Osteoblast (primary cell): ENCODE measurements around the gene TRIM45. TPM values are rescaled to one million over a fixed set of nuclear protein-coding genes. Genes with fewer than 3 reads are reported as not detected.
A peak's percentile ranks its signal among the peaks of the same experiment; 100 is the strongest.
"Not testable (repeated sequence)": the region's sequence is repeated elsewhere in the genome, so short reads cannot be mapped to it uniquely, and the experiment has no call there.

Experiments used
- DNase-seq: peaks from one replicate; pipeline ENCODE4 v3.0.0; 2011; ENCODE audit warnings: low spot score, mixed read lengths; ENCODE audit not compliant: insufficient read length; ENCODE audit errors: missing footprints
- H2AFZ ChIP-seq: 2 replicates; pipeline ENCODE4 v1.6.0; 2011; ENCODE audit warnings: mild to moderate bottlenecking, low read length
- H3K27ac ChIP-seq: 2 replicates; pipeline ENCODE4 v1.5.1; 2011; ENCODE audit warnings: mild to moderate bottlenecking, low read depth, low read length, moderate library complexity
- H3K27me3 ChIP-seq: 2 replicates; pipeline ENCODE4 v1.6.0; 2012; ENCODE audit warnings: mild to moderate bottlenecking, control low read depth, inconsistent platforms, low read length, moderate library complexity; ENCODE audit not compliant: insufficient read depth
- H3K36me3 ChIP-seq: 2 replicates; pipeline ENCODE4 v1.5.1; 2011; ENCODE audit warnings: mild to moderate bottlenecking, low read length, control low read depth, moderate library complexity; ENCODE audit not compliant: insufficient read depth
- H3K4me1 ChIP-seq: 2 replicates; pipeline ENCODE4 v1.5.1; 2011; ENCODE audit warnings: mild to moderate bottlenecking, low read length, control low read depth, moderate library complexity; ENCODE audit not compliant: insufficient read depth
- H3K4me2 ChIP-seq: 2 replicates; pipeline ENCODE4 v1.6.0; 2011; ENCODE audit warnings: mild to moderate bottlenecking, low read length; ENCODE audit not compliant: insufficient read depth
- H3K4me3 ChIP-seq: fragments of 200-600 bp; sonication (generic); 3 replicates; pipeline ENCODE4 v1.5.1; 2012; ENCODE audit warnings: mild to moderate bottlenecking, low read length, inconsistent platforms; ENCODE audit not compliant: insufficient read depth
- H3K79me2 ChIP-seq: 2 replicates; pipeline ENCODE4 v1.6.0; 2012; ENCODE audit warnings: mild to moderate bottlenecking, low read length, control low read depth, inconsistent platforms; ENCODE audit not compliant: insufficient read depth
- H3K9me3 ChIP-seq: 2 replicates; pipeline ENCODE4 v1.5.1; 2011; ENCODE audit warnings: low read depth, low read length, control low read depth
- H4K20me1 ChIP-seq: 2 replicates; pipeline ENCODE4 v1.6.0; 2012; ENCODE audit warnings: mild to moderate bottlenecking, low read length, control low read depth; ENCODE audit not compliant: insufficient read depth
- CTCF ChIP-seq: IDR thresholded peaks from 2 replicates; pipeline ENCODE4 v1.5.1; 2011; ENCODE audit warnings: mild to moderate bottlenecking, low read depth, low read length, moderate library complexity; ENCODE audit errors: extremely low read depth
- total RNA-seq: library from RNA; depleted of rRNA; stranded (reverse); fragments of >200 nt; gene quantifications from 2 replicates; pipeline ENCODE4 v1.2.3, GENCODE V29; 2012

The TRIM45 gene
- total RNA-seq, 1 donor: 1.4 TPM

DNA sequence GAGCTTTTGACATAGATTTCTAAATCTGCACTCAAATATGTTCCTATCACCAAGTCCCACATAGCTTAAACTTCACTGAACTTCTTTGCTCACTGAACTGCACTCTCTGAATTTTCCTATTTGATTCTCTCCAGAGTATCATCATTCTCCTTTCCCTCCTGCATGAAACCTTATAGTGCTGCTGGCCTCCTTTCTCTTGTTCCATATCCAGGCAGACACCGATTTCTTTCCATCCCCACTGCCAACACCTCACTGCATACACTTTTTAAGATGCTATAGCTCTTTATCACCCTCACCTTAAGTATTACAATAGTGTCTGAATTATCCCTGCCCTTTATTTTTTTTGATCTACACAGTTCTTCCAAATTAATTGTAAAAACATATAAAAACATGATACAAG, 3.1 kb upstream of the TRIM45 start:
- peaks cover 13% of the 10 kb centered on the region for H3K4me1 ChIP-seq
- H3K79me2 ChIP-seq: no peaks in the 10 kb centered on the region
- TF ChIP-seq CTCF: no peak
- DNase-seq: no peak
- no peak overlapping the region for H3K27ac ChIP-seq
- H3K4me2 ChIP-seq: no peak overlapping the region
- H3K27me3 ChIP-seq: peaks cover 18% of the 10 kb centered on the region
- no peak overlapping the region for H3K4me3 ChIP-seq
- H2AFZ ChIP-seq: no peak overlapping the region
- no peaks in the 10 kb centered on the region for H3K36me3 ChIP-seq
- H4K20me1 ChIP-seq: no peaks in the 10 kb centered on the region
- no peaks in the 10 kb centered on the region for H3K9me3 ChIP-seq

DNA sequence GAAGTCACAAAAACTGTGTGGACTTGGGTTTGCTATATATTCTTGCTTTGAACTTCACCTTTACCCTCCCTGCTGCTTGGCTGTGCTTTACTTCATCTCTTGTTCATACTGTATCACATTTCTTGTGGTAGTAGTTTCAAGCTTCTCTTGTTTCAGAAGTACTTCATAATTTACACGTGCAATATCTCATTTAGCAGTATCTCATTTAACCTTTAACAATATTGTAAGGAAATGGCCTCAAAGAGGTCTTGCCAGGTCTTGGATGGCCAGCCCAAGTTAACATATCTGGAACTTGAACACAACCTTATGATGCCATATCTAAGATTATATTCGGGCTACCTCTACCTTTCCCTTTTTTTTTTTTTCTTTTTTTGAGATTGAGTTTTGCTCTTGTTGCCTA, 1.7 kb upstream of the TRIM45 start:
- no peak for DNase-seq
- Histone ChIP-seq H3K4me3 (no peak overlapping the region), H3K79me2 (no peaks in the 10 kb centered on the region), H2AFZ (no peak overlapping the region), H3K27me3 (peaks cover 18% of the 10 kb centered on the region), H3K4me2 (no peak overlapping the region), H4K20me1 (no peaks in the 10 kb centered on the region), H3K27ac (no peak overlapping the region), H3K36me3 (no peaks in the 10 kb centered on the region), H3K4me1 (peaks cover 11% of the 10 kb centered on the region), H3K9me3 (no peaks in the 10 kb centered on the region)
- no peak for TF ChIP-seq CTCF

DNA sequence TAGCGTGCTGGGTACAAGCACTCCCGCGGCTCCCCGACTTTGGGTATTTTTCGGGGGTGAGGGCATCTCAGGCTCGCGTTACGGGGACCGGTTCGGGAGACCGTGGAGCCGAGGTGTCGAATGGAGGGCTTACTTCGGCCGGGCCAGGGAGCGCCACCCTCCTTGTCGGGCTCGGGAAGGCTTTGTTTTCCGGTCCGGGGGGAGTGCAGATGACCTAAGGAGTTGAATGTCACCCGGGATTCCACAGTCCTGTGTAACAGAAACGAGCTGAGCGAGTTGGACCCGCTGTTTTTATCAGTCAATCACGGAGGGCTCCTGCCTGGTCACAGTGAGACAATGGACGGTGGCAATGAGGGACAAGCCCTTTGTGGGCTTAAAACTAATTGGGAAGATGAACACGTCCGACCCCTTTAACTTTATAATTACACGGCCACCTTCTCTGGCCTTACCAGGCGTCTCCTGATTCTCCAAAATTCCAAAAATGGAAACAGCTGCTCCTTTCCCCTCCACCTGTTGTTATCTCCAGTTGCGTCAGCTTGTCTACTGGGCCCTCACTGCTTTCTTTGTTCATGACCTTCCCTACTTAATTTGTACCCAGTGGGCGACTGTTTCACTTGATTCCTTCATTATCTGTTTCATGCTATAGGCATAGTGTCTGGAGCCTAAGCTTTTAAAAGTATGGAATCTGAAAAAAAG, 929 bp upstream of the TRIM45 start:
- H4K20me1 ChIP-seq: no peaks in the 10 kb centered on the region
- DNase-seq: no peak
- no peaks in the 10 kb centered on the region for H3K79me2 ChIP-seq
- H3K27me3 ChIP-seq: peaks cover 18% of the 10 kb centered on the region
- peak overlapping the region; percentile 100 for H2AFZ ChIP-seq
- no peaks in the 10 kb centered on the region for H3K36me3 ChIP-seq
- peak overlapping the region; percentile 91 for H3K4me2 ChIP-seq
- TF ChIP-seq CTCF: no peak
- H3K4me3 ChIP-seq: peak overlapping the region; percentile 96
- H3K27ac ChIP-seq: peak overlapping the region; percentile 98
- H3K9me3 ChIP-seq: no peaks in the 10 kb centered on the region
- peaks cover 11% of the 10 kb centered on the region for H3K4me1 ChIP-seq

DNA sequence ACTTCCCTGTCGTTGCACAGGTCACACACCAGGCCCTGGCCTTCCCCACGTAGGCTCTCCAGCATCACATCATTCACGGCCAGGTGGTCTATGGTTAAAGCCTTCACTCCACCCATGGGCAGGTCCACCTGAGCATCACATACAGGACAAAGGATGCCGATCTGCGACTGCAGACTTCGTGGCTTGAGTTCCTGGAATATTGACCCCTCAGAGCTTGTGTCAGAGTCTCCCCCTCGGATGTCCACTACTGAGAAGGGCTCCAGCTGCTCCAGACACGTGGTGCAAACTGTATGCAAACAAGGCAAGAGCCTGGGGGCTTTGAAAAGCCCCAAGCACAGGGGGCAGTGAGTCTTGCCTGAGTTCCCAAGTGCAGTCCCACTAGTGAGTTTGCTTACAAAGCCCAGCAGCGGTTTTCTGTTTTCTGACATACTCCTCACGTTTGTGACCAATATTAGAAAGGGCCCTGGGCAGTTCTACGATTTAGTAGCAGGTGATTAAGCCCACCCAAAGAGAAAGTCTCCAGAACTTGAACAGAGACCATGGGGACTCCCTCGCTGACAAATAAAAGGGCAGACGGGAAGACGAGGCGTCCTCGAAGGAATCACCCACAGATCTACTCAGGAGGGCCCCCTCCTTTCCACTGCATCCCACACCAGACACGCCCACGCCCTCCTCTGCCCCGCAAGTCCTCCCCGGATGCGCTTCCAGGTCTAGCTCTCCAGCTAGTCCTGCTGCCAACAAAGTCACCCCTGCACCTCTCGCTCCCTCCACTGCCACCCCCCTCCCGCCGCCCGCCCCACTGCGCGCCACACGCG, 568 bp downstream of the TRIM45 start:
- no peak for TF ChIP-seq CTCF
- H3K4me3 ChIP-seq: peak overlapping the region; percentile 96

DNA sequence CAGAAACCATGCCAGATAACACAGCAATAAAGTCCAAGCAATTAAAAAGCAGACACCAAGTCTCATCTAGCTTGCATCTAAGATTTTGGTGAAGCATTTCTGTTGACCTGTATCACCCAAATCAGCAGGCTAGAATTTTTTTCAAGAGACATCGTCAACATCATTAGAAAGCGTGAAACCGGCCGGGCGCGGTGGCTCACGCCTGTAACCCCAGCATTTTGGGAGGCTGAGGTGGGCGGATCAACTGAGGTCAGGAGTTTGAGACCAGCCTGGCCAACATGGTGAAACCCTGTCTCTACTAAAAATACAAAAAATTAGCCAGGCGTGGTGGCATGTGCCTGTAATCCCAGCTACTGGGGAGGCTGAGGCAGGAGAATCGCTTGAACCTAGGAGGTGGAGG, 2.4 kb downstream of the TRIM45 start:
- H3K4me3 ChIP-seq, DNase-seq, H3K4me2 ChIP-seq, H3K36me3 ChIP-seq, H4K20me1 ChIP-seq, H3K9me3 ChIP-seq, H3K79me2 ChIP-seq, H3K27me3 ChIP-seq, H3K27ac ChIP-seq, H2AFZ ChIP-seq: not testable (repeated sequence)
- peaks cover 11% of the 10 kb centered on the region for H3K4me1 ChIP-seq

More for the DNA sequence above, 568 bp downstream of the TRIM45 start:
- Histone ChIP-seq H2AFZ (peak overlapping the region; percentile 93), H3K27ac (peak overlapping the region; percentile 98), H3K4me2 (peak overlapping the region; percentile 91), H3K36me3 (no peaks in the 10 kb centered on the region), H3K27me3 (peaks cover 14% of the 10 kb centered on the region), H3K9me3 (no peaks in the 10 kb centered on the region), H4K20me1 (no peaks in the 10 kb centered on the region), H3K79me2 (no peaks in the 10 kb centered on the region), H3K4me1 (peaks cover 11% of the 10 kb centered on the region)
- DNase-seq: no peak
